Gastrocnemius medialis (tissue), 4 donors: ENCODE results near the gene TMCC1. TPM values are rescaled to one million over a fixed set of nuclear protein-coding genes. Genes with fewer than 3 reads are reported as not detected.

Experiments used
- ATAC-seq, 2 donors: fragments of 150-250 bp; one replicate each; pipeline ENCODE4 v1.9.1; 2016
- DNase-seq, 2 donors: peaks; one replicate each; pipeline ENCODE4 v3.0.0-alpha.2; 2019
- H3K27ac ChIP-seq, 4 donors: fragments of 200-600 bp; sonication (generic); 1 replicate in 1 of 4; 2 replicates in 3 of 4; pipeline ENCODE4 v1.5.1; 2016 to 2018; ENCODE audit warnings: mild to moderate bottlenecking in 2 of 4, moderate library complexity in 1 of 4
- H3K27me3 ChIP-seq, 3 donors: fragments of 200-600 bp; sonication (generic) in 2 of 3; 1 replicate in 1 of 3; 2 replicates in 2 of 3; pipeline versions ENCODE4 v1.5.1 to v1.6.0; 2016 to 2019; ENCODE audit warnings: mild to moderate bottlenecking in 1 of 3, moderate library complexity in 1 of 3
- H3K36me3 ChIP-seq, 2 donors: fragments of 200-600 bp; sonication (generic) in 1 of 2; one replicate each; pipeline ENCODE4 v1.5.1; 2017 to 2018
- H3K4me1 ChIP-seq, 2 donors: fragments of 200-600 bp; sonication (generic) in 1 of 2; one replicate each; pipeline ENCODE4 v1.5.1; 2016 to 2017; ENCODE audit warnings: mild to moderate bottlenecking in 2 of 2
- H3K4me3 ChIP-seq, 4 donors: fragments of 200-600 bp; sonication (generic) in 3 of 4; 1 replicate in 1 of 4; 2 replicates in 3 of 4; pipeline ENCODE4 v1.5.1; 2016 to 2019; ENCODE audit warnings: mild to moderate bottlenecking in 2 of 4
- H3K9me3 ChIP-seq, 3 donors: fragments of 200-600 bp; sonication (generic) in 2 of 3; 1 replicate in 1 of 3; 2 replicates in 2 of 3; pipeline ENCODE4 v1.5.1; 2016 to 2019
- CTCF ChIP-seq, 5 experiments: fragments of 450-650 bp in 3 of 5; fragments of 200-600 bp in 2 of 5; sonication (generic) in 2 of 5; IDR thresholded peaks in 4 of 5; conservative IDR thresholded peaks in 1 of 5; 1 replicate in 4 of 5; 2 replicates in 1 of 5; pipeline ENCODE4 v1.5.1; 2016 to 2019; ENCODE audit warnings: antibody characterized with exemption in 5 of 5, mild to moderate bottlenecking in 3 of 5, moderate library complexity in 3 of 5
- POLR2A ChIP-seq, 2 donors: fragments of 450-650 bp; IDR thresholded peaks; one replicate each; pipeline ENCODE4 v1.6.1; 2017; ENCODE audit warnings: antibody characterized with exemption in 2 of 2, mild to moderate bottlenecking in 2 of 2, moderate library complexity in 2 of 2
- in situ Hi-C, 4 donors: fragments of 200-750 bp; cut with MboI; loops; one replicate each; pipeline versions ENCODE4 v1.15.0 to v1.8.0; 2017; ENCODE audit warnings: low sequenced_read_pairs in 4 of 4
- intact Hi-C: fragments of 100-400 bp; cut with DNase I; formaldehyde crosslinking; loops from one replicate; pipeline ENCODE4 v1.15.1; 2023; ENCODE audit warnings: low total_unique reads
- total RNA-seq, 4 donors: library from RNA; depleted of rRNA; stranded (reverse); fragments of >200 nt; gene quantifications; one replicate each; pipeline versions ENCODE4 v1.1.0 to v1.2.3, GENCODE V29; 2016

Gene TMCC1
- total RNA-seq, 4 donors from 2014 or later: 18.8 to 24.7 (median 20.2) TPM

GRCh38 chr3:129831503-129831902 is 62.0 kb downstream of the TMCC1 start:
- Histone ChIP-seq H3K4me1 (peaks cover 38 to 46% of the 10 kb centered on the region in 2 donors), H3K27ac (peak overlapping the region in 3 of 4 donors; percentile 6 to 55 (median 55)), H3K36me3 (no peaks in the 10 kb centered on the region), H3K9me3 (no peaks in the 10 kb centered on the region), H3K4me3 (no peak overlapping the region), H3K27me3 (no peaks in the 10 kb centered on the region)
- DNase-seq (no peak), ATAC-seq (no peak)
- in situ Hi-C loops: loop anchor here in 3 of 4 donors (5.0 to 25.0 kb wide), 3 partner anchors 179 to 344 kb away; no protein-coding TSS in a partner anchor
- intact Hi-C loops: no loop called here
- TF ChIP-seq POLR2A (IDR thresholded peaks at IDR 0.05): no peak
- TF ChIP-seq CTCF (IDR thresholded peaks at IDR 0.05 in 4 of 5, conservative IDR thresholded peaks at IDR 0.05 in 1 of 5): no peak

GRCh38 chr3:129829640-129830039 is 63.9 kb downstream of the TMCC1 start:
- DNase-seq (peak; percentile 24 to 52), ATAC-seq (peak; percentile 85 to 93)
- H3K4me3 ChIP-seq: no peak overlapping the region
- H3K9me3 ChIP-seq: no peaks in the 10 kb centered on the region
- H3K4me1 ChIP-seq: peaks cover 33 to 37% of the 10 kb centered on the region in 2 donors
- peak overlapping the region in 3 of 4 donors; percentile 13 to 42 (median 33) for H3K27ac ChIP-seq
- in situ Hi-C loops: loop anchor here (5.0 to 25.0 kb wide), 5 partner anchors 175 to 342 kb away; no protein-coding TSS in a partner anchor
- TF ChIP-seq POLR2A (IDR thresholded peaks at IDR 0.05): no peak
- peak; percentile 48 to 76 (median 70) for TF ChIP-seq CTCF (IDR thresholded peaks at IDR 0.05 in 4 of 5, conservative IDR thresholded peaks at IDR 0.05 in 1 of 5)
- no peaks in the 10 kb centered on the region for H3K36me3 ChIP-seq
- H3K27me3 ChIP-seq: no peaks in the 10 kb centered on the region
- intact Hi-C loops: loop anchor here (1.0 to 5.0 kb wide), 2 partner anchors 179 to 447 kb away; no protein-coding TSS in a partner anchor

- Histone ChIP-seq H3K4me3 (no peak overlapping the region), H3K27ac (no peak overlapping the region), H3K4me1 (peaks cover 21 to 28% of the 10 kb centered on the region in 2 donors), H3K36me3 (no peaks in the 10 kb centered on the region), H3K9me3 (no peaks in the 10 kb centered on the region), H3K27me3 (no peaks in the 10 kb centered on the region)
- DNase-seq: peak; percentile 10 to 28
- in situ Hi-C loops: loop anchor here in 3 of 4 donors (10.0 to 25.0 kb wide), 3 partner anchors 173 to 340 kb away; no protein-coding TSS in a partner anchor
- no peak for TF ChIP-seq CTCF (IDR thresholded peaks at IDR 0.05 in 4 of 5, conservative IDR thresholded peaks at IDR 0.05 in 1 of 5)
- no peak for TF ChIP-seq POLR2A (IDR thresholded peaks at IDR 0.05)
- intact Hi-C loops: loop anchor here (5.0 kb wide), 1 partner anchor 445 kb away; no protein-coding TSS in a partner anchor
- no peak for ATAC-seq
These were observed 65.7 kb downstream of the TMCC1 start for GRCh38 chr3:129827765-129828164.

- H3K27me3 ChIP-seq: no peaks in the 10 kb centered on the region
- ATAC-seq: peak in 1 of 2 donors; percentile 41
- peaks cover 0 to 7% of the 10 kb centered on the region in 2 donors for H3K4me1 ChIP-seq
- H3K36me3 ChIP-seq: peaks cover 0 to 6% of the 10 kb centered on the region in 2 donors
- no peaks in the 10 kb centered on the region for H3K9me3 ChIP-seq
- DNase-seq: peak in 1 of 2 donors; percentile 20
- in situ Hi-C loops (loop anchor here (5.0 to 25.0 kb wide), 4 partner anchors 170 to 338 kb away; no protein-coding TSS in a partner anchor), intact Hi-C loops (loop anchor here (1.0 to 5.0 kb wide), 6 partner anchors 83 to 443 kb away; no protein-coding TSS in a partner anchor)
- TF ChIP-seq POLR2A (IDR thresholded peaks at IDR 0.05) (no peak), CTCF (IDR thresholded peaks at IDR 0.05 in 4 of 5, conservative IDR thresholded peaks at IDR 0.05 in 1 of 5) (peak; percentile 65 to 81 (median 76))
- no peak overlapping the region for H3K4me3 ChIP-seq
- H3K27ac ChIP-seq: no peak overlapping the region
These were observed 68.5 kb downstream of the TMCC1 start for GRCh38 chr3:129824926-129825541.
